ENCODE results near the gene AUTS2. TPM values are rescaled to one million over a fixed set of nuclear protein-coding genes. Genes with fewer than 3 reads are reported as not detected.

The AUTS2 gene
- total RNA-seq, 1 experiment from 2014 or later: 2.5 TPM

GRCh38 chr7:70303309-70303708 is 705.0 kb downstream of the AUTS2 start:
- intact Hi-C loops (cut with micrococcal nuclease; ENCODE audit: unreplicated experiment): no loop called here

GRCh38 chr7:70303780-70304179 is 705.5 kb downstream of the AUTS2 start:
- intact Hi-C loops (cut with micrococcal nuclease; ENCODE audit: unreplicated experiment): no loop called here
- no TSS peak for BruUV-seq (replicated peaks)
- Histone ChIP-seq H3K27ac (ENCODE audit: low read length) (no peak overlapping the region), H3K9me3 (ENCODE audit: control insufficient read depth, insufficient read depth, low read depth, low read length) (no peaks in the 10 kb centered on the region), H3K27me3 (ENCODE audit: control insufficient read depth, insufficient read depth, low read length) (no peaks in the 10 kb centered on the region), H3K4me1 (ENCODE audit: control insufficient read depth, insufficient read depth, low read length) (no peaks in the 10 kb centered on the region), H3K36me3 (ENCODE audit: control insufficient read depth, insufficient read depth, low read length) (no peaks in the 10 kb centered on the region), H3K4me3 (ENCODE audit: low read depth in 2 of 2, low read length in 2 of 2) (no peak overlapping the region)
- POLR2A ChIA-PET: no interaction called here
- no peak for ATAC-seq
- DNase-seq (ENCODE audit: low read depth, low spot score): no peak
- no peak for TF ChIP-seq CTCF (IDR thresholded peaks at IDR 0.05)
- no peak for TF ChIP-seq REST (IDR thresholded peaks at IDR 0.05; ENCODE audit: insufficient read depth in 1 of 2, low read depth in 2 of 2, low read length in 1 of 2)
- no peak for TF ChIP-seq POLR2AphosphoS5 (IDR thresholded peaks at IDR 0.05; ENCODE audit: low read depth, low read length)
- no peak for TF ChIP-seq TCF7L2 (IDR thresholded peaks at IDR 0.05; ENCODE audit: low read depth, low read length)
- CTCF ChIA-PET: no interaction called here
- in situ Hi-C loops (cut with HindIII; ENCODE audit: low pct_unique_long_range_greater_than_20kb, low sequenced_read_pairs): no loop called here

More at GRCh38 chr7:70303309-70303708, 705.0 kb downstream of the AUTS2 start:
- no peaks in the 10 kb centered on the region for H3K27me3 ChIP-seq (ENCODE audit: control insufficient read depth, insufficient read depth, low read length)
- H3K27ac ChIP-seq (ENCODE audit: low read length): no peak overlapping the region
- no peaks in the 10 kb centered on the region for H3K9me3 ChIP-seq (ENCODE audit: control insufficient read depth, insufficient read depth, low read depth, low read length)
- DNase-seq (ENCODE audit: low read depth, low spot score) (no peak), ATAC-seq (no peak)
- no peak overlapping the region for H3K4me3 ChIP-seq (ENCODE audit: low read depth in 2 of 2, low read length in 2 of 2)
- no TSS peak for BruUV-seq (replicated peaks)
- POLR2A ChIA-PET: no interaction called here
- TF ChIP-seq REST (IDR thresholded peaks at IDR 0.05; ENCODE audit: insufficient read depth in 1 of 2, low read depth in 2 of 2, low read length in 1 of 2) (no peak), SIN3A (IDR thresholded peaks at IDR 0.05; ENCODE audit: borderline replicate concordance, insufficient read depth, low read depth, low read length) (no peak), CTCF (IDR thresholded peaks at IDR 0.05) (no peak), TCF7L2 (IDR thresholded peaks at IDR 0.05; ENCODE audit: low read depth, low read length) (no peak), POLR2AphosphoS5 (IDR thresholded peaks at IDR 0.05; ENCODE audit: low read depth, low read length) (no peak)
- no peaks in the 10 kb centered on the region for H3K4me1 ChIP-seq (ENCODE audit: control insufficient read depth, insufficient read depth, low read length)
- in situ Hi-C loops (cut with HindIII; ENCODE audit: low pct_unique_long_range_greater_than_20kb, low sequenced_read_pairs): no loop called here
- no peaks in the 10 kb centered on the region for H3K36me3 ChIP-seq (ENCODE audit: control insufficient read depth, insufficient read depth, low read length)
- CTCF ChIA-PET: no interaction called here

Measured in Panc1 (cell line).